A549 (cell line): ENCODE measurements around the gene AGRN.

Experiments used
- BHLHE40 ChIP-seq: IDR thresholded peaks from 2 replicates; pipeline ENCODE4 v1.6.1; 2012; ENCODE audit warnings: low read depth, low read length, inconsistent platforms
- CBX2 ChIP-seq: fragments of 200-600 bp; sonication (generic); IDR thresholded peaks from 2 replicates; pipeline ENCODE4 v1.6.1; 2016; ENCODE audit warnings: low read depth, mild to moderate bottlenecking, borderline replicate concordance
- CHD4 ChIP-seq: fragments of 200-600 bp; sonication (generic); IDR thresholded peaks from 2 replicates; pipeline ENCODE4 v1.6.1; 2016; ENCODE audit warnings: antibody characterized with exemption, mild to moderate bottlenecking, borderline replicate concordance
- POLR2A ChIP-seq: IDR thresholded peaks from 2 replicates; pipeline ENCODE4 v1.6.1; 2012; ENCODE audit warnings: mild to moderate bottlenecking, low read length
- RAD21 ChIP-seq, 2 experiments: fragments of >200 bp in 1 of 2; sonication (Bioruptor Twin) in 1 of 2; formaldehyde crosslinking in 1 of 2; IDR thresholded peaks in 1 of 2; conservative IDR thresholded peaks in 1 of 2; 2 replicates in 1 of 2; 3 replicates in 1 of 2; pipeline ENCODE4 v1.6.1; 2012 to 2018; ENCODE audit warnings: inconsistent platforms in 1 of 2
- SMC3 ChIP-seq: fragments of >200 bp; sonication (Bioruptor Twin); formaldehyde crosslinking; IDR thresholded peaks from 3 replicates; pipeline ENCODE4 v1.6.1; 2018; ENCODE audit warnings: inconsistent platforms
- TF ChIP-seq, protein P1 (sequence below): fragments of >200 bp; sonication (Bioruptor Twin); formaldehyde crosslinking; IDR thresholded peaks from 3 replicates; pipeline ENCODE4 v1.5.1; 2016
- TF ChIP-seq, protein P2 (sequence below): fragments of 150-350 bp; IDR thresholded peaks from 2 replicates; pipeline ENCODE4 v1.6.1; 2014; ENCODE audit warnings: low read depth, mild to moderate bottlenecking, low read length
- TF ChIP-seq, protein P3 (sequence below): fragments of 450-650 bp; IDR thresholded peaks from 2 replicates; pipeline ENCODE4 v1.6.1; 2014; ENCODE audit warnings: antibody characterized with exemption
- TF ChIP-seq, protein P4 (sequence below): fragments of >200 bp; sonication (Bioruptor Twin); formaldehyde crosslinking; IDR thresholded peaks from 3 replicates; pipeline ENCODE4 v1.6.1; 2016
- TF ChIP-seq, protein P5 (sequence below): IDR thresholded peaks from 2 replicates; pipeline ENCODE4 v1.6.1; 2012
- TF ChIP-seq, protein P6 (sequence below): fragments of 200-600 bp; sonication (generic); IDR thresholded peaks from 2 replicates; pipeline ENCODE4 v1.6.1; 2016; ENCODE audit warnings: antibody characterized with exemption, mild to moderate bottlenecking, moderate library complexity

DNA sequence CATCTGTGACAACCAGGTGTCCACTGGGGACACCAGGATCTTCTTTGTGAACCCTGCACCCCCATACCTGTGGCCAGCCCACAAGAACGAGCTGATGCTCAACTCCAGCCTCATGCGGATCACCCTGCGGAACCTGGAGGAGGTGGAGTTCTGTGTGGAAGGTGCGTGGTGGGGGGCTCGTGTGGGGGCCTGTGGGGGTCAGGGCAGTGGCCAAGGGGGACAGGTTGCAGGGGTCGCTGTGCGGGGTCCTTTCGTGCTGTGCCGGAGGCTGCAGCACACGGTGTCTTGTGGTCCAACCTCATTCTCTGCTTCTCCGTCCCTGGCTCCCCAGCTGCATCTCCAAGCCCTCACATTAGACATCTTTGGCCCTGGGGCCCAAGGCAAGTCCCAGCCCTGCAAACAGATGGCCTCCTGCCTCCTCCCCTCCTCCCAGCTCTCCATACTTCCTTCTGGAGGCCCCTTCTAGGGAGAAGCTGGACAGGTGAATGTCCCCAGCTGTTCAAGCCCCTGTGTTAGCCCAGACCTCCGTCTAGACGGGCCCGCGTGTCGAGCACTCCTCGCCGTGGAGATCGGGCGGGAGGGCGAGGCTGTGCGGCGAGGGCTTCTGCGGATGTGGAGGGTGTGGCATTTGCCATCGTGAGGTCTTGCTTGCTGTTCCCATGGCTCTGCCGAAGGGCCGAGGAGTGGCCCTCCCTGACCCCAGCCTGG, 2.5 kb downstream of the AGRN start:
- TF ChIP-seq, protein P1, sequence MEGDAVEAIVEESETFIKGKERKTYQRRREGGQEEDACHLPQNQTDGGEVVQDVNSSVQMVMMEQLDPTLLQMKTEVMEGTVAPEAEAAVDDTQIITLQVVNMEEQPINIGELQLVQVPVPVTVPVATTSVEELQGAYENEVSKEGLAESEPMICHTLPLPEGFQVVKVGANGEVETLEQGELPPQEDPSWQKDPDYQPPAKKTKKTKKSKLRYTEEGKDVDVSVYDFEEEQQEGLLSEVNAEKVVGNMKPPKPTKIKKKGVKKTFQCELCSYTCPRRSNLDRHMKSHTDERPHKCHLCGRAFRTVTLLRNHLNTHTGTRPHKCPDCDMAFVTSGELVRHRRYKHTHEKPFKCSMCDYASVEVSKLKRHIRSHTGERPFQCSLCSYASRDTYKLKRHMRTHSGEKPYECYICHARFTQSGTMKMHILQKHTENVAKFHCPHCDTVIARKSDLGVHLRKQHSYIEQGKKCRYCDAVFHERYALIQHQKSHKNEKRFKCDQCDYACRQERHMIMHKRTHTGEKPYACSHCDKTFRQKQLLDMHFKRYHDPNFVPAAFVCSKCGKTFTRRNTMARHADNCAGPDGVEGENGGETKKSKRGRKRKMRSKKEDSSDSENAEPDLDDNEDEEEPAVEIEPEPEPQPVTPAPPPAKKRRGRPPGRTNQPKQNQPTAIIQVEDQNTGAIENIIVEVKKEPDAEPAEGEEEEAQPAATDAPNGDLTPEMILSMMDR: no peak
- no peak for TF ChIP-seq CBX2
- TF ChIP-seq, protein P2, sequence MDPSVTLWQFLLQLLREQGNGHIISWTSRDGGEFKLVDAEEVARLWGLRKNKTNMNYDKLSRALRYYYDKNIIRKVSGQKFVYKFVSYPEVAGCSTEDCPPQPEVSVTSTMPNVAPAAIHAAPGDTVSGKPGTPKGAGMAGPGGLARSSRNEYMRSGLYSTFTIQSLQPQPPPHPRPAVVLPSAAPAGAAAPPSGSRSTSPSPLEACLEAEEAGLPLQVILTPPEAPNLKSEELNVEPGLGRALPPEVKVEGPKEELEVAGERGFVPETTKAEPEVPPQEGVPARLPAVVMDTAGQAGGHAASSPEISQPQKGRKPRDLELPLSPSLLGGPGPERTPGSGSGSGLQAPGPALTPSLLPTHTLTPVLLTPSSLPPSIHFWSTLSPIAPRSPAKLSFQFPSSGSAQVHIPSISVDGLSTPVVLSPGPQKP: no peak
- TF ChIP-seq POLR2A: no peak
- TF ChIP-seq CHD4: no peak
- TF ChIP-seq, protein P3, sequence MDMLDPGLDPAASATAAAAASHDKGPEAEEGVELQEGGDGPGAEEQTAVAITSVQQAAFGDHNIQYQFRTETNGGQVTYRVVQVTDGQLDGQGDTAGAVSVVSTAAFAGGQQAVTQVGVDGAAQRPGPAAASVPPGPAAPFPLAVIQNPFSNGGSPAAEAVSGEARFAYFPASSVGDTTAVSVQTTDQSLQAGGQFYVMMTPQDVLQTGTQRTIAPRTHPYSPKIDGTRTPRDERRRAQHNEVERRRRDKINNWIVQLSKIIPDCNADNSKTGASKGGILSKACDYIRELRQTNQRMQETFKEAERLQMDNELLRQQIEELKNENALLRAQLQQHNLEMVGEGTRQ: no peak
- no peak for TF ChIP-seq RAD21 (conservative IDR thresholded peaks at IDR 0.05 in 1 of 2, IDR thresholded peaks at IDR 0.05 in 1 of 2)
- no peak for TF ChIP-seq BHLHE40
- TF ChIP-seq, protein P4, sequence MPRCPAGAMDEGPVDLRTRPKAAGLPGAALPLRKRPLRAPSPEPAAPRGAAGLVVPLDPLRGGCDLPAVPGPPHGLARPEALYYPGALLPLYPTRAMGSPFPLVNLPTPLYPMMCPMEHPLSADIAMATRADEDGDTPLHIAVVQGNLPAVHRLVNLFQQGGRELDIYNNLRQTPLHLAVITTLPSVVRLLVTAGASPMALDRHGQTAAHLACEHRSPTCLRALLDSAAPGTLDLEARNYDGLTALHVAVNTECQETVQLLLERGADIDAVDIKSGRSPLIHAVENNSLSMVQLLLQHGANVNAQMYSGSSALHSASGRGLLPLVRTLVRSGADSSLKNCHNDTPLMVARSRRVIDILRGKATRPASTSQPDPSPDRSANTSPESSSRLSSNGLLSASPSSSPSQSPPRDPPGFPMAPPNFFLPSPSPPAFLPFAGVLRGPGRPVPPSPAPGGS: no peak
- TF ChIP-seq, protein P5, sequence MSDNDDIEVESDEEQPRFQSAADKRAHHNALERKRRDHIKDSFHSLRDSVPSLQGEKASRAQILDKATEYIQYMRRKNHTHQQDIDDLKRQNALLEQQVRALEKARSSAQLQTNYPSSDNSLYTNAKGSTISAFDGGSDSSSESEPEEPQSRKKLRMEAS: 0 out of 2 replicates have a peak, but pooled peaks have one; percentile 3
- TF ChIP-seq, protein P6, sequence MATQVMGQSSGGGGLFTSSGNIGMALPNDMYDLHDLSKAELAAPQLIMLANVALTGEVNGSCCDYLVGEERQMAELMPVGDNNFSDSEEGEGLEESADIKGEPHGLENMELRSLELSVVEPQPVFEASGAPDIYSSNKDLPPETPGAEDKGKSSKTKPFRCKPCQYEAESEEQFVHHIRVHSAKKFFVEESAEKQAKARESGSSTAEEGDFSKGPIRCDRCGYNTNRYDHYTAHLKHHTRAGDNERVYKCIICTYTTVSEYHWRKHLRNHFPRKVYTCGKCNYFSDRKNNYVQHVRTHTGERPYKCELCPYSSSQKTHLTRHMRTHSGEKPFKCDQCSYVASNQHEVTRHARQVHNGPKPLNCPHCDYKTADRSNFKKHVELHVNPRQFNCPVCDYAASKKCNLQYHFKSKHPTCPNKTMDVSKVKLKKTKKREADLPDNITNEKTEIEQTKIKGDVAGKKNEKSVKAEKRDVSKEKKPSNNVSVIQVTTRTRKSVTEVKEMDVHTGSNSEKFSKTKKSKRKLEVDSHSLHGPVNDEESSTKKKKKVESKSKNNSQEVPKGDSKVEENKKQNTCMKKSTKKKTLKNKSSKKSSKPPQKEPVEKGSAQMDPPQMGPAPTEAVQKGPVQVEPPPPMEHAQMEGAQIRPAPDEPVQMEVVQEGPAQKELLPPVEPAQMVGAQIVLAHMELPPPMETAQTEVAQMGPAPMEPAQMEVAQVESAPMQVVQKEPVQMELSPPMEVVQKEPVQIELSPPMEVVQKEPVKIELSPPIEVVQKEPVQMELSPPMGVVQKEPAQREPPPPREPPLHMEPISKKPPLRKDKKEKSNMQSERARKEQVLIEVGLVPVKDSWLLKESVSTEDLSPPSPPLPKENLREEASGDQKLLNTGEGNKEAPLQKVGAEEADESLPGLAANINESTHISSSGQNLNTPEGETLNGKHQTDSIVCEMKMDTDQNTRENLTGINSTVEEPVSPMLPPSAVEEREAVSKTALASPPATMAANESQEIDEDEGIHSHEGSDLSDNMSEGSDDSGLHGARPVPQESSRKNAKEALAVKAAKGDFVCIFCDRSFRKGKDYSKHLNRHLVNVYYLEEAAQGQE: no peak
- no peak for TF ChIP-seq SMC3
